Breast epithelium (tissue), 4 donors: ENCODE results near the gene MYLK. TPM values are rescaled to one million over a fixed set of nuclear protein-coding genes. Genes with fewer than 3 reads are reported as not detected.

Experiments used
- DNase-seq, 2 donors: peaks; one replicate each; pipeline ENCODE4 v3.0.0-alpha.2; 2019; ENCODE audit warnings: low spot score in 2 of 2
- H3K27ac ChIP-seq, 2 donors: fragments of 200-600 bp; sonication (generic) in 1 of 2; one replicate each; pipeline ENCODE4 v1.5.1; 2016 to 2019; ENCODE audit warnings: mild to moderate bottlenecking in 1 of 2
- H3K27me3 ChIP-seq, 2 donors: fragments of 200-600 bp; sonication (generic) in 1 of 2; one replicate each; pipeline versions ENCODE4 v1.5.1 to v1.6.0; 2017 to 2019; ENCODE audit warnings: control low read depth in 1 of 2, mild to moderate bottlenecking in 1 of 2
- H3K36me3 ChIP-seq: fragments of 200-600 bp; one replicate; pipeline ENCODE4 v1.5.1; 2019
- H3K4me1 ChIP-seq, 2 donors: fragments of 200-600 bp; sonication (generic); one replicate each; pipeline ENCODE4 v1.5.1; 2016 to 2019; ENCODE audit warnings: control low read depth in 1 of 2
- H3K4me3 ChIP-seq, 3 donors: fragments of 200-600 bp; sonication (generic); 1 replicate in 2 of 3; 2 replicates in 1 of 3; pipeline ENCODE4 v1.5.1; 2016 to 2019; ENCODE audit warnings: mild to moderate bottlenecking in 3 of 3, moderate library complexity in 2 of 3
- H3K9me3 ChIP-seq, 2 donors: fragments of 200-600 bp; sonication (generic) in 1 of 2; one replicate each; pipeline ENCODE4 v1.5.1; 2016 to 2019; ENCODE audit warnings: control low read depth in 1 of 2
- CTCF ChIP-seq, 3 donors: fragments of 450-650 bp; IDR thresholded peaks; one replicate each; pipeline ENCODE4 v1.5.1; 2016 to 2017; ENCODE audit warnings: antibody characterized with exemption in 3 of 3, mild to moderate bottlenecking in 3 of 3, moderate library complexity in 3 of 3
- POLR2A ChIP-seq: fragments of 450-650 bp; IDR thresholded peaks from one replicate; pipeline ENCODE4 v1.6.1; 2016; ENCODE audit warnings: antibody characterized with exemption, mild to moderate bottlenecking, moderate library complexity
- POLR2AphosphoS5 ChIP-seq, 3 donors: sonication (generic); formaldehyde crosslinking; IDR thresholded peaks; one replicate each; pipeline ENCODE4 v1.6.1; 2017; ENCODE audit warnings: antibody characterized with exemption in 3 of 3
- intact Hi-C: fragments of 100-400 bp; cut with DNase I; formaldehyde crosslinking; loops from one replicate; pipeline ENCODE4 v1.15.1; 2023; ENCODE audit warnings: low total_unique reads
- total RNA-seq, 3 donors: library from RNA; depleted of rRNA; stranded (reverse); fragments of >200 nt; gene quantifications; one replicate each; pipeline ENCODE4 v1.1.0, GENCODE V29; 2016

The MYLK gene
- total RNA-seq, 3 donors from 2014 or later, result 87.2 to 188 (median 181) TPM

GRCh38 chr3:123642957-123643330, 241.2 kb downstream of the MYLK start:
- Histone ChIP-seq H3K4me1 (no peaks in the 10 kb centered on the region), H3K9me3 (no peaks in the 10 kb centered on the region), H3K27ac (peak overlapping the region in 1 of 2 donors; percentile 4), H3K4me3 (no peak overlapping the region), H3K36me3 (no peaks in the 10 kb centered on the region), H3K27me3 (no peaks in the 10 kb centered on the region)
- intact Hi-C loops, result loop anchor here (10.0 kb wide), 1 partner anchor 62 kb away; no protein-coding TSS in a partner anchor
- no peak for DNase-seq
- TF ChIP-seq POLR2AphosphoS5 (IDR thresholded peaks at IDR 0.05) (no peak), CTCF (IDR thresholded peaks at IDR 0.05) (no peak), POLR2A (no peak)

GRCh38 chr3:123642182-123642956, 241.8 kb downstream of the MYLK start:
- TF ChIP-seq POLR2AphosphoS5 (IDR thresholded peaks at IDR 0.05) (no peak), CTCF (IDR thresholded peaks at IDR 0.05) (peak; percentile 11 to 67 (median 44)), POLR2A (no peak)
- DNase-seq, result peak in 1 of 2 donors; percentile 70
- peak overlapping the region; percentile 4 to 14 for H3K27ac ChIP-seq
- intact Hi-C loops, result loop anchor here (10.0 kb wide), 1 partner anchor 62 kb away; no protein-coding TSS in a partner anchor
- H3K36me3 ChIP-seq, result no peaks in the 10 kb centered on the region
- H3K9me3 ChIP-seq, result no peaks in the 10 kb centered on the region
- H3K4me1 ChIP-seq, result no peaks in the 10 kb centered on the region
- no peak overlapping the region for H3K4me3 ChIP-seq
- H3K27me3 ChIP-seq, result no peaks in the 10 kb centered on the region

GRCh38 chr3:123641505-123641904, 242.6 kb downstream of the MYLK start:
- Histone ChIP-seq H3K27me3 (no peaks in the 10 kb centered on the region), H3K4me3 (no peak overlapping the region), H3K4me1 (no peaks in the 10 kb centered on the region), H3K9me3 (no peaks in the 10 kb centered on the region), H3K27ac (peak overlapping the region; percentile 4 to 62), H3K36me3 (no peaks in the 10 kb centered on the region)
- intact Hi-C loops, result loop anchor here (10.0 kb wide), 1 partner anchor 63 kb away; no protein-coding TSS in a partner anchor
- TF ChIP-seq CTCF (IDR thresholded peaks at IDR 0.05) (no peak), POLR2A (no peak), POLR2AphosphoS5 (IDR thresholded peaks at IDR 0.05) (no peak)
- DNase-seq, result no peak

GRCh38 chr3:123640740-123641462, 243.2 kb downstream of the MYLK start:
- DNase-seq, result no peak
- Histone ChIP-seq H3K4me3 (no peak overlapping the region), H3K27me3 (no peaks in the 10 kb centered on the region), H3K27ac (peak overlapping the region in 1 of 2 donors; percentile 29), H3K4me1 (no peaks in the 10 kb centered on the region), H3K36me3 (no peaks in the 10 kb centered on the region), H3K9me3 (no peaks in the 10 kb centered on the region)
- intact Hi-C loops, result loop anchor here (10.0 kb wide), 1 partner anchor 64 kb away; no protein-coding TSS in a partner anchor
- no peak for TF ChIP-seq CTCF (IDR thresholded peaks at IDR 0.05)
- no peak for TF ChIP-seq POLR2A

GRCh38 chr3:123640311-123640710, 243.8 kb downstream of the MYLK start:
- Histone ChIP-seq H3K4me1 (no peaks in the 10 kb centered on the region), H3K4me3 (no peak overlapping the region), H3K36me3 (no peaks in the 10 kb centered on the region), H3K27ac (peak overlapping the region in 1 of 2 donors; percentile 29), H3K9me3 (no peaks in the 10 kb centered on the region), H3K27me3 (no peaks in the 10 kb centered on the region)
- intact Hi-C loops, result loop anchor here (10.0 kb wide), 1 partner anchor 64 kb away; no protein-coding TSS in a partner anchor
- no peak for DNase-seq
- TF ChIP-seq CTCF (IDR thresholded peaks at IDR 0.05), result no peak
- no peak for TF ChIP-seq POLR2A
- no peak for TF ChIP-seq POLR2AphosphoS5 (IDR thresholded peaks at IDR 0.05)
